ENCODE measurements around the gene ITGA11.

ITGA11 gene

GRCh38 chr15:68389936-68390817 lies 41.8 kb downstream of the ITGA11 start:
- H3K27ac ChIP-seq, result no peak overlapping the region
- peak; percentile 46 for DNase-seq (ENCODE audit: low spot score)
- no peak overlapping the region for H3K4me3 ChIP-seq
- TF ChIP-seq, protein P1, sequence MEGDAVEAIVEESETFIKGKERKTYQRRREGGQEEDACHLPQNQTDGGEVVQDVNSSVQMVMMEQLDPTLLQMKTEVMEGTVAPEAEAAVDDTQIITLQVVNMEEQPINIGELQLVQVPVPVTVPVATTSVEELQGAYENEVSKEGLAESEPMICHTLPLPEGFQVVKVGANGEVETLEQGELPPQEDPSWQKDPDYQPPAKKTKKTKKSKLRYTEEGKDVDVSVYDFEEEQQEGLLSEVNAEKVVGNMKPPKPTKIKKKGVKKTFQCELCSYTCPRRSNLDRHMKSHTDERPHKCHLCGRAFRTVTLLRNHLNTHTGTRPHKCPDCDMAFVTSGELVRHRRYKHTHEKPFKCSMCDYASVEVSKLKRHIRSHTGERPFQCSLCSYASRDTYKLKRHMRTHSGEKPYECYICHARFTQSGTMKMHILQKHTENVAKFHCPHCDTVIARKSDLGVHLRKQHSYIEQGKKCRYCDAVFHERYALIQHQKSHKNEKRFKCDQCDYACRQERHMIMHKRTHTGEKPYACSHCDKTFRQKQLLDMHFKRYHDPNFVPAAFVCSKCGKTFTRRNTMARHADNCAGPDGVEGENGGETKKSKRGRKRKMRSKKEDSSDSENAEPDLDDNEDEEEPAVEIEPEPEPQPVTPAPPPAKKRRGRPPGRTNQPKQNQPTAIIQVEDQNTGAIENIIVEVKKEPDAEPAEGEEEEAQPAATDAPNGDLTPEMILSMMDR (IDR thresholded peaks at IDR 0.05), result no peak

DNA sequence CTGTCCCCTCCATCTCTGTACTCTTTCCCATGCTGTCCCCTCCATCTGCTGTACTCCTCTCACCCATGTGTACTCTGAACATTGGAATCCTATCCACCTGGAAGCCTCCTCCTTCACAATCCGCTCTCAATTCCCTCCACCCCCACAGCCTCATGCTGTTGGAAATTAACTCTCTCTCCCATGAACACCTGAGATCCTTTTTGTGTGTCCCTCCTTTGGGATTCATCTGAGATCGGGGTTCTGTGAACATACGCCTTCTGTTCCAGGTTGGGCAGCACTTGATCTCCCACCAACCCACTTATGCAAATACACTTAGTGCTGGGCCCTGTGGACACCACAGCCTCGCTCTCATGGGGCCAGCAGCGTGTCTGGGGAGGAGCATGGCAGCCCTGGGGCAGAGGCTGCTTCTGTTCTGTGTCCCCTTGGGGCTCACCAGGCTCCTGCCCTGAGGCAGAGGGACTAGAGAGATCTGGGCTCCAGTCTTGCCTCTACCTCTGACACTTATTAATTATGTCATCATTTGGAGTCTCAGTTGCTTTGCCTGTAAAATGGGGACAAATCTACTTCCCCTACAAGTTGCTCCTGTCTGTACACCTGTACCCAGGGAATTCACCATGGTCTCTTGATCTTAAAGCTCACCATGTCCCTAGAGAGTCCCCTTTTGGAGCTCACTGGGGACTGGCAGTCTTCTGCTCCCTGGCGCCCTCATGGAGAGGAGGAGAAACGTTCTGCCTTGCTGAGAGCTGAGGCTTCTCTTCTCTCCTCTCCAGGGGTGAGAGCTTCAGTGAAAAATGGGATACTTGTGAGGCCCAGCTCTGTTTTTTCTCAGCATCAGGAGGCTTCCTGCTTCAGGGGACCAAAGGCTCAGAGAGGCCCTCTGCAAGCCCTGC lies 42.7 kb downstream of the ITGA11 start:
- H3K4me3 ChIP-seq, result no peak overlapping the region
- TF ChIP-seq, protein P1 (IDR thresholded peaks at IDR 0.05), result no peak
- no peak overlapping the region for H3K27ac ChIP-seq
- peak; percentile 38 for DNase-seq (ENCODE audit: low spot score)

DNA sequence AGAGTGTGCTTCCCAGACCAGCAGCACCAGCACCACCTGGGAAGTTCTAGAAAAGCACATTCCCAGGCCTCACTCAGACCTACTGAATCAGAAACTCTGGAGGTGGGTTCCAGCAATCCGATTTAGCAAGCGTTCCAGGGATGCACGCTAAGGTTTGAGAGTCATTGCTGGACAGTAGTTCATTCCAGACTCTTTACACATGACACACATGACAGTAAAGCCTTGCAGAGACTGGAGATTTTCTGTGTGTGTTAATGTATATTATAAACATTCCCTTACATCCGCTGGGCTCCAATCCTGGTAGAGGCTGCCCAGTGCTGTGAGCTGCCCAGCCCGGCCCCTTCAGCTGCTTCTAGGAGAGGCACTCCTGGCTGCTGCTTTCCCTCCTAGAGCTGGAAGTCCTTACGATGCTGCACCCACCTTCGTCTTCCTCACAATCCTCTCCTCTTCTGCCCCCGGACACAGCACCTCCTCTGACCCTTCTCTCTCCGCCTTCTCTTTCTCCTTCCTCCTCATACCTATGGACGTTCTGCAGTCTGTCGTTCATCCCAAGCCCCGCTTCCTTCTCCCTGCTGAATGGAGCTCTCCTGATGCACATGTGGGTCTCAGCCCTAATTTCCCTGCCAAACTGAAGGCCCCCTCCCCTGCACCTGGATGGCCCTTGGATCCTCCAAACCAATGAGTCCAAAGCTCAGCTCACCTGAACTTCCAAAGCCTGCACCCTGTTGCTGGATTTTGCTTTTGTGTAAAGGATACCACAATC lies 44.4 kb downstream of the ITGA11 start:
- TF ChIP-seq, protein P1 (IDR thresholded peaks at IDR 0.05), result no peak
- no peak overlapping the region for H3K4me3 ChIP-seq
- no peak overlapping the region for H3K27ac ChIP-seq
- DNase-seq (ENCODE audit: low spot score), result no peak

GRCh38 chr15:68386587-68387288 lies 45.2 kb downstream of the ITGA11 start:
- TF ChIP-seq, protein P1 (IDR thresholded peaks at IDR 0.05), result no peak
- DNase-seq (ENCODE audit: low spot score), result peak; percentile 41
- Histone ChIP-seq H3K27ac (no peak overlapping the region), H3K4me3 (no peak overlapping the region)

GRCh38 chr15:68385671-68386586 lies 46.0 kb downstream of the ITGA11 start:
- peak overlapping the region in 1 of 2 donors; percentile 73 for H3K27ac ChIP-seq
- no peak overlapping the region for H3K4me3 ChIP-seq
- DNase-seq (ENCODE audit: low spot score), result peak; percentile 66
- TF ChIP-seq, protein P1 (IDR thresholded peaks at IDR 0.05), result no peak
